NCI-H2029 (cell line): ENCODE data around the gene ABI1.

Experiments
- DNase-seq: peaks from one replicate; lab custom pipeline; 2025; lab: John Stamatoyannopoulos, UW

Gene ABI1

GRCh38 chr10:26770069-26770468 is 90.7 kb downstream of the ABI1 start:
- no peak for DNase-seq

- DNase-seq = no peak
Observed at GRCh38 chr10:26765549-26765948, 95.2 kb downstream of the ABI1 start.

- no peak for DNase-seq
Observed at GRCh38 chr10:26759008-26759407, 101.8 kb downstream of the ABI1 start.

- DNase-seq = no peak
Observed at GRCh38 chr10:26755443-26755903, 105.3 kb downstream of the ABI1 start.

GRCh38 chr10:26746061-26746460 is 114.7 kb downstream of the ABI1 start:
- DNase-seq = no peak

- DNase-seq = no peak
Observed at GRCh38 chr10:26743841-26744240, 116.9 kb downstream of the ABI1 start.

GRCh38 chr10:26743091-26743490 is 117.7 kb downstream of the ABI1 start:
- no peak for DNase-seq

- no peak for DNase-seq
Observed at GRCh38 chr10:26741368-26741767, 119.4 kb downstream of the ABI1 start.

GRCh38 chr10:26739071-26739631 is 121.6 kb downstream of the ABI1 start:
- DNase-seq = no peak

GRCh38 chr10:26738301-26738911 is 122.4 kb downstream of the ABI1 start:
- DNase-seq = no peak

GRCh38 chr10:26737730-26738129 is 123.0 kb downstream of the ABI1 start:
- no peak for DNase-seq

- no peak for DNase-seq
Observed at GRCh38 chr10:26735435-26735834, 125.3 kb downstream of the ABI1 start.

GRCh38 chr10:26733750-26734568 is 126.8 kb downstream of the ABI1 start:
- peak; percentile 6 for DNase-seq

- no peak for DNase-seq
Observed at GRCh38 chr10:26730552-26730951, 130.2 kb downstream of the ABI1 start.

- DNase-seq = no peak
Observed at GRCh38 chr10:26729395-26729794, 131.4 kb downstream of the ABI1 start.

GRCh38 chr10:26728957-26729356 is 131.8 kb downstream of the ABI1 start:
- DNase-seq = no peak

GRCh38 chr10:26727005-26727404 is 133.8 kb downstream of the ABI1 start:
- DNase-seq = no peak

- peak; percentile 1 for DNase-seq
Observed at GRCh38 chr10:26725837-26726727, 134.7 kb downstream of the ABI1 start.

GRCh38 chr10:26723016-26723415 is 137.7 kb downstream of the ABI1 start:
- DNase-seq = no peak

GRCh38 chr10:26721561-26721960 is 139.2 kb downstream of the ABI1 start:
- DNase-seq = no peak

GRCh38 chr10:26717476-26717875 is 143.3 kb downstream of the ABI1 start:
- no peak for DNase-seq

- no peak for DNase-seq
Observed at GRCh38 chr10:26715137-26715487, 145.6 kb downstream of the ABI1 start.
